NOMO-1 (cell line): ENCODE measurements around the gene TAGLN.

Source experiments
- DNase-seq, 2 experiments: peaks; one replicate each; lab custom pipeline; 2025; ENCODE audit not compliant: unreplicated experiment in 2 of 2; lab: John Stamatoyannopoulos, UW

The TAGLN gene

GRCh38 chr11:117199053-117199915 lies at the start of gene TAGLN:
Gene TAGLN, plus strand, starts transcription at chr11:117199370. Its CDS starts 3,644 bp downstream, at chr11:117203014.
- no peak for DNase-seq

GRCh38 chr11:117152066-117152465 lies 47.1 kb upstream of the TAGLN start:
- DNase-seq = no peak

- DNase-seq = no peak
Observed at GRCh38 chr11:117154468-117154867, 44.7 kb upstream of the TAGLN start.

GRCh38 chr11:117157507-117157906 lies 41.7 kb upstream of the TAGLN start:
- no peak for DNase-seq

- no peak for DNase-seq
Observed at GRCh38 chr11:117159892-117160291, 39.3 kb upstream of the TAGLN start.

GRCh38 chr11:117160826-117161225 lies 38.3 kb upstream of the TAGLN start:
- peak in 1 of 2 experiments; percentile 37 for DNase-seq

- no peak for DNase-seq
Observed at GRCh38 chr11:117166491-117166890, 32.7 kb upstream of the TAGLN start.

GRCh38 chr11:117169736-117170135 lies 29.4 kb upstream of the TAGLN start:
- no peak for DNase-seq

- no peak for DNase-seq
Observed at GRCh38 chr11:117170210-117170609, 29.0 kb upstream of the TAGLN start.

- no peak for DNase-seq
Observed at GRCh38 chr11:117171007-117171403, 28.2 kb upstream of the TAGLN start.

- no peak for DNase-seq
Observed at GRCh38 chr11:117171404-117172061, 27.6 kb upstream of the TAGLN start.

- no peak for DNase-seq
Observed at GRCh38 chr11:117172724-117173421, 26.3 kb upstream of the TAGLN start.

GRCh38 chr11:117175104-117175503 lies 24.1 kb upstream of the TAGLN start:
- no peak for DNase-seq

GRCh38 chr11:117175781-117176180 lies 23.4 kb upstream of the TAGLN start:
- DNase-seq = no peak

- DNase-seq = no peak
Observed at GRCh38 chr11:117176186-117176585, 23.0 kb upstream of the TAGLN start.

GRCh38 chr11:117177534-117178209 lies 21.5 kb upstream of the TAGLN start:
- no peak for DNase-seq

- DNase-seq = peak; percentile 92
Observed at GRCh38 chr11:117178210-117179034, 20.7 kb upstream of the TAGLN start, which contains the start of gene SIDT2. Gene SIDT2, plus strand, starts transcription at chr11:117178743. Its CDS starts 521 bp downstream, at chr11:117179264.

- peak; percentile 24 to 29 for DNase-seq
Observed at GRCh38 chr11:117179048-117179999, 19.8 kb upstream of the TAGLN start.

GRCh38 chr11:117180020-117180419 lies 19.1 kb upstream of the TAGLN start:
- DNase-seq = no peak
